ENCODE results near the gene C10orf67.

The C10orf67 gene

GRCh38 chr10:23158370-23158769 lies 186.2 kb downstream of the C10orf67 start:
- DNase-seq = peak; percentile 21

GRCh38 chr10:23157691-23158369 lies 186.8 kb downstream of the C10orf67 start:
- DNase-seq = no peak

GRCh38 chr10:23157239-23157681 lies 187.3 kb downstream of the C10orf67 start:
- no peak for DNase-seq

GRCh38 chr10:23156447-23157150 lies 188.0 kb downstream of the C10orf67 start:
- no peak for DNase-seq

- DNase-seq = no peak
These were observed 189.4 kb downstream of the C10orf67 start for GRCh38 chr10:23155169-23155568.

Measured in activated naive CD4-positive, alpha-beta T cell treated with Interleukin-2 at 50 U/mL for 16 hours (primary cell).